ENCODE measurements around the gene SPRING1. TPM values are rescaled to one million over a fixed set of nuclear protein-coding genes. Genes with fewer than 3 reads are reported as not detected.

SPRING1 gene
- total and polyA plus RNA-seq, 2 of the 4 experiments (the other 2 are of a cell fraction) = 12.4 to 14.0 TPM

GRCh38 chr12:116697716-116698115, 40.2 kb downstream of the SPRING1 start:
- Histone ChIP-seq H2BK20ac (ENCODE audit: low read depth, low read length) (no peak overlapping the region), H3K23ac (ENCODE audit: low read depth, low read length) (no peak overlapping the region), H3K9me1 (ENCODE audit: insufficient read depth, low read length) (peaks cover 4% of the 10 kb centered on the region; the same call in 1 of the 2 replicates), H4K5ac (ENCODE audit: low read depth, low read length) (no peak overlapping the region), H3K4me3 (ENCODE audit: insufficient read depth, low read depth, low read length) (no peak overlapping the region), H4K8ac (ENCODE audit: low read depth in 2 of 2, low read length in 2 of 2) (no peak overlapping the region), H3K9me3 (ENCODE audit: control insufficient read depth, insufficient read depth, low read length) (no peaks in the 10 kb centered on the region), H2BK120ac (ENCODE audit: low read depth, low read length) (no peak overlapping the region), H3K9ac (ENCODE audit: low read depth, low read length) (no peak overlapping the region), H2BK5ac (ENCODE audit: low read depth, low read length, poor library complexity, severe bottlenecking) (no peak overlapping the region), H3K79me1 (ENCODE audit: low read depth in 1 of 2, low read length in 2 of 2) (no peaks in the 10 kb centered on the region), H3K4ac (ENCODE audit: low read depth, low read length) (no peak overlapping the region), H3K27me3 (ENCODE audit: control insufficient read depth, insufficient read depth, low read length) (peaks cover 41% of the 10 kb centered on the region), H3K4me2 (ENCODE audit: low read depth, low read length) (no peak overlapping the region), H4K20me1 (ENCODE audit: insufficient read depth, low read length) (no peaks in the 10 kb centered on the region), H2BK15ac (ENCODE audit: low read depth, low read length) (no peak overlapping the region), H2AK5ac (ENCODE audit: low read depth, low read length) (no peak overlapping the region), H3K36me3 (ENCODE audit: control insufficient read depth, insufficient read depth, low read length) (no peaks in the 10 kb centered on the region), H4K91ac (ENCODE audit: insufficient read depth, low read depth, low read length) (no peak overlapping the region), H3K14ac (replicated peaks; ENCODE audit: low read depth, low read length) (no peak overlapping the region), H3K27ac (ENCODE audit: insufficient read depth, low read length) (no peak overlapping the region), H2AK9ac (replicated peaks; ENCODE audit: low read depth, low read length, poor library complexity) (no peak overlapping the region), H2AFZ (replicated peaks; ENCODE audit: low read length, poor library complexity) (no peak overlapping the region), H3K56ac (ENCODE audit: extremely low read depth, insufficient read depth, low read length) (no peak overlapping the region), H3K18ac (ENCODE audit: low read depth, low read length) (no peak overlapping the region), H3K4me1 (ENCODE audit: control insufficient read depth, insufficient read depth, low read length) (no peaks in the 10 kb centered on the region; the same call in 1 of the 2 replicates)
- TF ChIP-seq USF2 (IDR thresholded peaks at IDR 0.05; ENCODE audit: low read depth, low read length) = no peak
- no peak for TF ChIP-seq MAZ (IDR thresholded peaks at IDR 0.05; ENCODE audit: borderline replicate concordance, low read depth, low read length)
- TF ChIP-seq MAFK (IDR thresholded peaks at IDR 0.05; ENCODE audit: low read depth, low read length) = no peak
- no peak for TF ChIP-seq CHD1 (IDR thresholded peaks at IDR 0.05; ENCODE audit: low read depth, low read length)
- no peak for TF ChIP-seq RFX5 (IDR thresholded peaks at IDR 0.05; ENCODE audit: low read depth, low read length)
- TF ChIP-seq BHLHE40 (IDR thresholded peaks at IDR 0.05; ENCODE audit: low read depth, low read length) = no peak
- no peak for TF ChIP-seq RAD21 (IDR thresholded peaks at IDR 0.05; ENCODE audit: low read length)
- no peak for TF ChIP-seq MXI1 (IDR thresholded peaks at IDR 0.05; ENCODE audit: borderline replicate concordance, low read depth, low read length)
- no peak for TF ChIP-seq ELK1 (IDR thresholded peaks at IDR 0.05; ENCODE audit: borderline replicate concordance, low read depth, low read length)
- TF ChIP-seq CTCF (conservative IDR thresholded peaks at IDR 0.05; ENCODE audit: low read depth, low read length) = no peak
- no peak for TF ChIP-seq FOS (IDR thresholded peaks at IDR 0.05; ENCODE audit: low read depth, low read length)
- no peak for TF ChIP-seq SMC3 (IDR thresholded peaks at IDR 0.05; ENCODE audit: low read depth, low read length)
- TF ChIP-seq RCOR1 (IDR thresholded peaks at IDR 0.05; ENCODE audit: insufficient replicate concordance, low read length) = no peak
- no peak for TF ChIP-seq NFE2L2 (IDR thresholded peaks at IDR 0.05; ENCODE audit: low read depth, low read length)
- no peak for TF ChIP-seq POLR2A (IDR thresholded peaks at IDR 0.05; ENCODE audit: low read depth, low read length)
- TF ChIP-seq CEBPB (IDR thresholded peaks at IDR 0.05; ENCODE audit: low read depth, low read length) = no peak
- intact Hi-C loops (cut with micrococcal nuclease) (no loop called here), dilution Hi-C loops (cut with HindIII; ENCODE audit: low sequenced_read_pairs, unreplicated experiment) (no loop called here), in situ Hi-C loops (cut with MboI; ENCODE audit: low sequenced_read_pairs) (loop anchor here (10.0 kb wide), 1 partner anchor 703 kb away; no protein-coding TSS in a partner anchor)
- POLR2A ChIA-PET (ENCODE audit: unreplicated experiment) = no interaction called here
- no peak for DNase-seq
- 30% methylated on average over 6 of the region's 11 CpGs; no CpG with 5 or more reads in 1 of the 2 experiments for WGBS, 2 experiments (ENCODE audit: extremely low coverage in 2 of 2, insufficient read length in 1 of 2)
- CTCF ChIA-PET = interaction anchor here (1.1 to 2.3 kb wide), 2 partner anchors 11 to 700 kb away, joined by 3 to 5 read pairs; no protein-coding TSS in a partner anchor
- no TSS peak for BruUV-seq (replicated peaks)
- ATAC-seq (ENCODE audit: low read depth) = no peak
